H1 (cell line): ENCODE data around the gene IFT43. TPM values are rescaled to one million over a fixed set of nuclear protein-coding genes. Genes with fewer than 3 reads are reported as not detected.

Source experiments
- CTCF ChIA-PET: fragments of 300-600 bp; sonication (Branson Sonifier 250); formaldehyde crosslinking; loops from one replicate; lab custom pipeline; 2021; ENCODE audit not compliant: partially characterized antibody; lab: Charles Lee
- POLR2A ChIA-PET: fragments of 300-600 bp; sonication (Branson Sonifier 250); formaldehyde crosslinking; loops from one replicate; lab custom pipeline; 2021; ENCODE audit warnings: inconsistent platforms; ENCODE audit not compliant: partially characterized antibody; lab: Charles Lee
- DNase-seq, 2 experiments: peaks; one replicate each; pipeline versions ENCODE4 v3.0.0 to v3.0.0-alpha.2; 2010 to 2022; ENCODE audit warnings: low spot score in 2 of 2, low read depth in 1 of 2, mixed read lengths in 1 of 2
- FAIRE-seq: peaks from 2 replicates; lab custom pipeline; 2011; peaks lifted over from hg19 to GRCh38; lab: Jason Lieb, UNC
- H2AFZ ChIP-seq: 2 replicates; pipeline ENCODE4 v1.8.1; 2012; ENCODE audit warnings: low read length, inconsistent platforms
- H2AK5ac ChIP-seq: 2 replicates; pipeline ENCODE4 v1.6.1; 2013; ENCODE audit warnings: low read depth, low read length
- H2BK120ac ChIP-seq: replicated peaks from 2 replicates; pipeline ENCODE3; 2013; ENCODE audit warnings: low read depth, low read length, inconsistent platforms
- H2BK12ac ChIP-seq: 2 replicates; pipeline ENCODE4 v1.6.1; 2013; ENCODE audit warnings: low read depth, low read length
- H2BK15ac ChIP-seq: 2 replicates; pipeline ENCODE4 v1.6.1; 2013; ENCODE audit warnings: low read length
- H2BK20ac ChIP-seq: 2 replicates; pipeline ENCODE4 v1.6.1; 2013; ENCODE audit warnings: low read length
- H2BK5ac ChIP-seq: 2 replicates; pipeline ENCODE4 v1.6.1; 2013; ENCODE audit warnings: low read depth, low read length
- H3K14ac ChIP-seq: 2 replicates; pipeline ENCODE4 v1.6.1; 2013; ENCODE audit warnings: inconsistent platforms; ENCODE audit not compliant: insufficient read length
- H3K18ac ChIP-seq: 2 replicates; pipeline ENCODE4 v1.6.1; 2013; ENCODE audit warnings: low read length; ENCODE audit errors: extremely low read depth
- H3K23ac ChIP-seq: 2 replicates; pipeline ENCODE4 v1.6.1; 2013; ENCODE audit warnings: inconsistent platforms; ENCODE audit not compliant: insufficient read length
- H3K23me2 ChIP-seq: 2 replicates; pipeline ENCODE4 v1.6.1; 2013; ENCODE audit warnings: low read depth, low read length
- H3K27ac ChIP-seq: 2 replicates; pipeline ENCODE4 v1.6.1; 2011; ENCODE audit warnings: low read depth, low read length, inconsistent platforms
- H3K27me3 ChIP-seq, 4 experiments: replicated peaks in 1 of 4; 1 replicate in 1 of 4; 2 replicates in 3 of 4; pipeline versions ENCODE4 v1.6.1 to v1.8.1; 2011 to 2013; ENCODE audit warnings: low read length in 3 of 4, mild to moderate bottlenecking in 3 of 4, inconsistent platforms in 2 of 4, mixed read lengths in 2 of 4, moderate library complexity in 1 of 4; ENCODE audit not compliant: control insufficient read depth in 3 of 4, insufficient read depth in 3 of 4; ENCODE audit errors: extremely low read depth in 1 of 4
- H3K36me3 ChIP-seq, 4 experiments: 2 replicates each; pipeline versions ENCODE4 v1.6.1 to v1.8.1; 2011 to 2013; ENCODE audit warnings: mild to moderate bottlenecking in 4 of 4, low read length in 3 of 4, moderate library complexity in 2 of 4, control low read depth in 1 of 4, inconsistent platforms in 1 of 4; ENCODE audit not compliant: insufficient read depth in 4 of 4, control insufficient read depth in 2 of 4
- H3K4ac ChIP-seq: replicated peaks from 2 replicates; pipeline ENCODE3; 2013; ENCODE audit warnings: low read length, low read depth, mixed read lengths, inconsistent platforms; ENCODE audit not compliant: insufficient read length
- H3K4me1 ChIP-seq, 4 experiments: replicated peaks in 1 of 4; 1 replicate in 1 of 4; 2 replicates in 3 of 4; pipeline versions ENCODE4 v1.6.1 to v1.8.1; 2011 to 2013; ENCODE audit warnings: low read length in 3 of 4, inconsistent platforms in 2 of 4, mixed read lengths in 1 of 4; ENCODE audit not compliant: insufficient read depth in 4 of 4, control insufficient read depth in 3 of 4
- H3K4me2 ChIP-seq, 2 experiments: 2 replicates each; pipeline versions ENCODE4 v1.6.1 to v1.8.1; 2011 to 2013; ENCODE audit warnings: low read depth in 2 of 2, low read length in 2 of 2, control low read depth in 1 of 2, inconsistent platforms in 1 of 2, mild to moderate bottlenecking in 1 of 2; ENCODE audit not compliant: insufficient read depth in 1 of 2
- H3K4me3 ChIP-seq, 4 experiments: fragments of 200-600, 300-600 bp in 1 of 4; sonication (generic), shearing (Covaris generic), sonication (Bioruptor Twin) in 1 of 4; 2 replicates each; pipeline versions ENCODE4 v1.5.1 to v1.8.1; 2011 to 2016; ENCODE audit warnings: low read length in 4 of 4, low read depth in 3 of 4, control low read depth in 2 of 4, inconsistent platforms in 2 of 4, mild to moderate bottlenecking in 2 of 4, mixed read lengths in 1 of 4, moderate library complexity in 1 of 4; ENCODE audit not compliant: insufficient read depth in 2 of 4; ENCODE audit errors: extremely low read depth in 1 of 4
- H3K56ac ChIP-seq: replicated peaks from 2 replicates; pipeline ENCODE3; 2013; ENCODE audit warnings: low read depth, mild to moderate bottlenecking, mixed read lengths, low read length, inconsistent platforms; ENCODE audit not compliant: insufficient read length
- H3K79me1 ChIP-seq: 2 replicates; pipeline ENCODE4 v1.6.1; 2013; ENCODE audit warnings: low read depth, low read length, control low read depth
- H3K79me2 ChIP-seq, 2 experiments: 2 replicates each; pipeline versions ENCODE4 v1.6.1 to v1.8.1; 2012 to 2013; ENCODE audit warnings: low read length in 2 of 2, mild to moderate bottlenecking in 2 of 2, inconsistent platforms in 1 of 2; ENCODE audit not compliant: insufficient read depth in 2 of 2, control insufficient read depth in 1 of 2
- H3K9ac ChIP-seq, 4 experiments: replicated peaks in 1 of 4; 1 replicate in 1 of 4; 2 replicates in 3 of 4; pipeline versions ENCODE4 v1.6.1 to v1.8.1; 2011 to 2013; ENCODE audit warnings: low read depth in 3 of 4, low read length in 3 of 4, control low read depth in 2 of 4, mild to moderate bottlenecking in 2 of 4, moderate library complexity in 2 of 4, inconsistent platforms in 1 of 4; ENCODE audit errors: extremely low read depth in 1 of 4
- H3K9me3 ChIP-seq, 2 experiments: 2 replicates each; pipeline versions ENCODE4 v1.6.1 to v1.8.1; 2012 to 2013; ENCODE audit warnings: mild to moderate bottlenecking in 2 of 2, moderate library complexity in 2 of 2, control low read depth in 1 of 2, inconsistent platforms in 1 of 2, low read depth in 1 of 2, low read length in 1 of 2, mixed read lengths in 1 of 2; ENCODE audit not compliant: insufficient read depth in 2 of 2
- H4K20me1 ChIP-seq, 2 experiments: replicated peaks in 1 of 2; 2 replicates each; pipeline versions ENCODE3 to v1.8.1; 2011 to 2013; ENCODE audit warnings: inconsistent platforms in 2 of 2, low read length in 2 of 2, mild to moderate bottlenecking in 1 of 2; ENCODE audit not compliant: insufficient read depth in 2 of 2, control insufficient read depth in 1 of 2
- H4K5ac ChIP-seq: 2 replicates; pipeline ENCODE4 v1.6.1; 2013; ENCODE audit warnings: low read length, low read depth, mixed read lengths, inconsistent platforms; ENCODE audit not compliant: insufficient read length
- H4K8ac ChIP-seq: 2 replicates; pipeline ENCODE4 v1.8.0; 2013; ENCODE audit warnings: mild to moderate bottlenecking, moderate library complexity, low read length, inconsistent platforms; ENCODE audit not compliant: insufficient read depth; ENCODE audit errors: extremely low read depth
- H4K91ac ChIP-seq: replicated peaks from 2 replicates; pipeline ENCODE3; 2013; ENCODE audit warnings: low read length, mixed read lengths, inconsistent platforms; ENCODE audit not compliant: insufficient read length
- CTCF ChIP-seq, 3 experiments: IDR thresholded peaks; 1 replicate in 2 of 3; 2 replicates in 1 of 3; pipeline versions ENCODE4 v1.5.1 to v1.6.1; 2011; ENCODE audit warnings: low read length in 3 of 3, mild to moderate bottlenecking in 3 of 3, inconsistent platforms in 2 of 3, low read depth in 1 of 3, moderate library complexity in 1 of 3; ENCODE audit not compliant: insufficient read depth in 1 of 3; ENCODE audit errors: control extremely low read depth in 1 of 3
- NRF1 ChIP-seq: IDR thresholded peaks from 2 replicates; pipeline ENCODE4 v1.6.1; 2011; ENCODE audit warnings: mild to moderate bottlenecking, low read depth, low read length, improper control_type of control experiment
- RAD21 ChIP-seq, 2 experiments: IDR thresholded peaks in 1 of 2; conservative IDR thresholded peaks in 1 of 2; 2 replicates each; pipeline ENCODE4 v1.6.1; 2011; ENCODE audit warnings: low read depth in 2 of 2, low read length in 2 of 2, improper control_type of control experiment in 1 of 2, inconsistent platforms in 1 of 2, mild to moderate bottlenecking in 1 of 2, moderate library complexity in 1 of 2
- RXRA ChIP-seq: IDR thresholded peaks from 2 replicates; pipeline ENCODE4 v1.6.1; 2011; ENCODE audit warnings: low read depth, mild to moderate bottlenecking, low read length, moderate library complexity; ENCODE audit not compliant: insufficient read depth
- SP4 ChIP-seq: IDR thresholded peaks from 2 replicates; pipeline ENCODE4 v1.6.1; 2012; ENCODE audit warnings: low read length, inconsistent platforms
- SRF ChIP-seq: IDR thresholded peaks from 2 replicates; pipeline ENCODE4 v1.6.1; 2011; ENCODE audit warnings: mild to moderate bottlenecking, low read depth, low read length, moderate library complexity
- USF2 ChIP-seq: IDR thresholded peaks from 2 replicates; pipeline ENCODE4 v1.6.1; 2011; ENCODE audit warnings: low read length, improper control_type of control experiment
- WGBS, 2 experiments: shearing (Covaris generic) in 1 of 2; methylation state at CpG; one replicate each; pipeline versions ENCODE4 v1.1.6 to v1.1.7; 2013 to 2015; ENCODE audit warnings: low lambda C conversion rate in 2 of 2, mixed read lengths in 2 of 2, inconsistent platforms in 1 of 2, low coverage in 1 of 2, missing lambda C conversion rate in 1 of 2; ENCODE audit not compliant: insufficient replicate concordance in 2 of 2, insufficient coverage in 1 of 2, insufficient read length in 1 of 2; ENCODE audit errors: extremely low coverage in 1 of 2, missing lambda C conversion rate in 1 of 2; 5-methylcytosine and 5-hydroxymethylcytosine counted together
- polyA plus RNA-seq, 7 experiments: library from polyadenylated mRNA; depleted of rRNA in 3 of 7; stranded (reverse) in 5 of 7; unstranded in 2 of 7; fragments of >200 nt in 5 of 7; fragments of 200-250 nt in 2 of 7; gene quantifications; 1 replicate in 5 of 7; 2 replicates in 1 of 7; 4 replicates in 1 of 7; pipeline versions ENCODE4 v1.2.1 to v1.2.3, GENCODE V29; 2011 to 2013; ENCODE audit warnings: missing spikeins in 2 of 7, mixed read lengths in 2 of 7
- total RNA-seq: library from RNA; stranded (reverse); fragmentation: NEBNext Ultra II Directional; extraction: Animal tissue kit (Norgen Biotek cat#: 25700); gene quantifications from 2 replicates; pipeline ENCODE4 v1.2.1, GENCODE V29; 2021

IFT43 gene
- total and polyA plus RNA-seq, 2 of the 8 experiments (the other 6 are each of a cell fraction or from before 2014, with no cell fraction given): 17.0 to 20.8 TPM

GRCh38 chr14:75976826-75977581 is 8.6 kb upstream of the IFT43 start:
- CTCF ChIA-PET: interaction anchor here (0.7 to 20.1 kb wide), 18 partner anchors 10 to 266 kb away, joined by 3 to 261 read pairs (median 4); no protein-coding TSS in a partner anchor
- no peak for FAIRE-seq
- TF ChIP-seq SRF: no peak
- no peak for TF ChIP-seq USF2
- TF ChIP-seq CTCF (IDR thresholded peaks at IDR 0.05; ENCODE audit: control extremely low read depth in 1 of 3, insufficient read depth in 1 of 3, low read depth in 1 of 3, low read length in 3 of 3): peak in 1 of 3 experiments; percentile 12; a peak in 1 of 4 replicates
- peak; percentile 34 to 40; a peak in 3 of 4 replicates for TF ChIP-seq RAD21 (IDR thresholded peaks at IDR 0.05 in 1 of 2, conservative IDR thresholded peaks at IDR 0.05 in 1 of 2; ENCODE audit: low read depth in 2 of 2, low read length in 2 of 2)
- no peak for TF ChIP-seq NRF1
- TF ChIP-seq RXRA: no peak
- no peak for TF ChIP-seq SP4

More at GRCh38 chr14:75976826-75977581, 8.6 kb upstream of the IFT43 start:
- H3K36me3 ChIP-seq: no peaks in the 10 kb centered on the region
- no peak overlapping the region for H2BK120ac ChIP-seq
- no peak overlapping the region for H2BK20ac ChIP-seq
- no peak overlapping the region for H3K14ac ChIP-seq
- H3K4me2 ChIP-seq: no peak overlapping the region
- no peak overlapping the region for H4K8ac ChIP-seq
- no peaks in the 10 kb centered on the region for H3K79me2 ChIP-seq
- H2BK12ac ChIP-seq: no peak overlapping the region
- no peak overlapping the region for H2BK15ac ChIP-seq
- H4K5ac ChIP-seq: no peak overlapping the region
- H4K91ac ChIP-seq: no peak overlapping the region
- no peak overlapping the region for H2BK5ac ChIP-seq
- H3K23ac ChIP-seq: no peak overlapping the region
- DNase-seq: no peak
- H2AK5ac ChIP-seq: no peak overlapping the region
- WGBS, 2 experiments: 69% methylated on average over 8 of the region's 8 CpGs; no CpG with 5 or more reads in 1 of the 2 experiments
- POLR2A ChIA-PET: interaction anchor here (0.6 to 1.0 kb wide), 3 partner anchors 71 to 206 kb away, joined by 3 to 4 read pairs (median 4); no protein-coding TSS in a partner anchor
- peaks cover 2 to 7% (median 3%) of the 10 kb centered on the region in 4 experiments; a peak in 5 of 7 replicates for H3K4me1 ChIP-seq
- H2AFZ ChIP-seq: no peak overlapping the region
- no peak overlapping the region for H3K27ac ChIP-seq
- peaks cover 0 to 9% (median 6%) of the 10 kb centered on the region in 4 experiments; a peak in 3 of 7 replicates for H3K27me3 ChIP-seq
- no peak overlapping the region for H3K4me3 ChIP-seq
- H3K9ac ChIP-seq: no peak overlapping the region
- H3K18ac ChIP-seq: no peak overlapping the region
- no peaks in the 10 kb centered on the region for H3K79me1 ChIP-seq
- no peaks in the 10 kb centered on the region for H4K20me1 ChIP-seq
- no peak overlapping the region for H3K56ac ChIP-seq
- H3K23me2 ChIP-seq: peaks cover 4% of the 10 kb centered on the region
- H3K9me3 ChIP-seq: no peaks in the 10 kb centered on the region
- H3K4ac ChIP-seq: no peak overlapping the region
